HG03196 (cell line): ENCODE measurements around the gene RNF224.
"Not testable (repeated sequence)": the region's sequence is repeated elsewhere in the genome, so short reads cannot be mapped to it uniquely, and the experiment has no call there.

ENCODE experiments used
- ATAC-seq: cut with Tn5 transposase; IDR thresholded peaks from one replicate; pipeline ENCODE4 v1.9.1; 2021; ENCODE audit not compliant: unreplicated experiment

Gene RNF224

DNA sequence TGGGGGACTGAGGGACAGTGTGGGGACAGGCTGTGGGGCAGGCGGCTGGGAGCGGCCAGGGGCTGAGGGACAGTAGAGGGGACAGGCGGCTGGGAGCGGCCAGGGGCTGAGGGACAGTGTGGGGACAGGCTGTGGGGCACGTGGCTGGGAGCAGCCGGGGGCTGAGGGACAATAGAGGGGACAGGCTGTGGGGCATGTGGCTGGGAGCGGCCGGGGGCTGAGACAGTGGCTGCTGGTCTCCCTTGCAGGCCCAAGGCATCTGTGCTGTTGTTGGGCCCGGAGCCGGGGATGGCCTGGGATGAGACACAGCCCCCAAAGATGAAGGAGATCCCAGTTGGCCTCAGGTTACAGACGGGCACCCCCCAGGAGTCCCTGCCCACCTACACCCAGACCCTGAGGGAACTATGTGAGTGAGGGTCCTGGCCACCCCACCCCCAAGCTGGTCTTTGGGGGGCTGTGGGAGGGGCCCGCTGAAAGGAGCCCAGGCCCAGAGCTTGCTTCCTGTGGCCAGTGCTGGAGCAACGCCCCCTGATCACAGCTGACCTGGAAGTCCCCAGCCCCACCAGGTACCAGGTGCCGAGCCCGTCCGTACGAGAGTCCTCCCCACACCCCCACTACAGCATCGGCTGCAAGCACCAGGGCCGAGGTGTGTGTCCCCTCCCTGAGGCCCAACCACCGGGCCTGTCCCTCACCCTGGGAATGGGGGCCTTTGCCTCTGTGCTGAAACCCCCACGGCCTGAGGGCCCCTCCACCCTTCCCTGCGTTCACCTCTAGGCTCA, 24.4 kb downstream of the RNF224 start:
- no peak for ATAC-seq

DNA sequence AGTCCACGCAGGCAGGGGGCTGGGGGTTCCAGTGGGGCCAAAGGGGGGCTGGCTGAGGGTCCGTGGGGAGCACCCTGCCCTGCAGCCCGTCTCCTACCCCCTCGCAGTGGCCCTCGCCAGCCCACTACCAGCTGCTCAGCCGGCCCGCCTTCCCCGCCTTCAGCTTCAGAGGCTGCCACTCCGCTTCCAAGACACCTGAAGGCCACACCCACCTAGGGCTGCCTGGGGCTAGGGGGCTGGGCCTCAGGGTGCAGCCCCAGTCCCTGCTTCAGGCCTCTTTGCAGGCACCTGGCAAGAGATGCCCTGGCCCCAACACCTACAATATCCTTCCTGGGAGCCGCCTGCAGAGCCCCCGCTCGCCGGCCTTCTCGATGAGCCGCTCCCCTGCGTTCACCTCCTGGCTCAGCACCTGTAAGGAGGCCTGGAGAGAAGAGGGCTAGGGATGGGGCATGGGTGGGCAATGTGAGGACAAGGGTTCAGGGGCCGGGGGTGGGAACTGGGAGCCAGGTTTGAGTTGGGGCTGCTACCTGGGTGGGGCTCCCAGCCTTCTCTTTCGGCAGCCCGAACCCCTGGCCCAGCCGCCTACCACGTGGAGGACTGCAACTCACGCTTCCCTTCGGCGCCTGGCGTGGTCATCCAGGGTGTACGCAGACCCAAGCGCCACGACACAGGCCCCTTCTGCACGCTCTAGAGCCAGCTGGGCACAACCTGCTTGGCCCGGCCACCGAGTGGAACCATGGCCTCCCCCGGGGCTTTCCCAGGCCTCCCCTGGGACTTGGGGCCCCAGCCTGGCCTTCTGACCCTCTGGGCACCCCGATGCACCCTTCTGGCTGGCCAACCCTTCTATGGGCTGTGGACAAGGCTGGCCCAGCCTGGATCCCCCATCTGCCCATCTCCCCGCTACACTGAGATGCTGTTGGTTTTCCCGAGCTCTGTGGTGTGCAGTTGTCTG, 25.5 kb downstream of the RNF224 start:
- no peak for ATAC-seq

DNA sequence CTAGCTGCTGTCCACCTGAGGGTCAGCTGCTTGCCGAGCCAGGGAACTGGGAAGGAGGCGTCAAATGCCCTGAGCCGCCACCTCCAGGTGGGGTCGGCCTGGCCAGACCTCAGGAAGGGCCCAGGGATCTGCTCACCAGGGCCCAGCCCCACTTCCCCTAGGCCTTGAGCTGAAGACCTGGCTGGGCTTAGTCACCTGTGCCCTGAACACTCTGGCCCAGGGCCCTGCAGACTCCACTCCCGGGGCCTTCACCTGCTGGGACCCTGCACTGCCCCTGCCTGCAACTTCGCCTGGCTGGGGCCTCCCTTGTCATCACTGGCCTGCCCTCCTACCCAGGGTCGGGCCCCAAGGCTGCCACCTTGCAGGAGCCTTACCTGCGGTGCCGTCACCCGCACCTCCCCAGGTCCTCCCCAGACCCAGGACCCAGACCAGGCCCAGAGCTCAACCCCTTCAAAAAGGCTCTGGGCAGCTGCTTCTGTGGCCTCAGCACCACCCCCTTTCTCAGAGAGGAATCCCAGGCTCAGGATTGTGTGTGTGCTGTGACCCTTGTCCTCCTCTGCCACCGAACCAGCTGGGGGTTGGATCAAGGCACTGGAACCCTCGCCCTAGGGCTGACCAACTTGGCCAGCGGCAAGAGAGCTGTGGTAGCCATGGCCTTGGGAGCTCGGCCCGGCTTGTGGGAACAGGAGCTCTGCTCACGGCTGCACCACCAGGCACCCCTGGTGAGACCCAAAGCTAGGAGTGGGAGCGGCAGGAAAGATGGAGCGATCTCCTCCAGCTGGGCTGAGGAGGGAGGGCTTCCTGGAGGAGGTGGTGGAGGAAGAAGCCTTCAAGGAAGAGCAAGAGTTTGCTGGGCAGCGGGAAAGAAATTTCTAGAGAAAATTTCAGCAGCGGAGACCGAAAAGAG, 26.7 kb downstream of the RNF224 start:
- ATAC-seq: no peak

DNA sequence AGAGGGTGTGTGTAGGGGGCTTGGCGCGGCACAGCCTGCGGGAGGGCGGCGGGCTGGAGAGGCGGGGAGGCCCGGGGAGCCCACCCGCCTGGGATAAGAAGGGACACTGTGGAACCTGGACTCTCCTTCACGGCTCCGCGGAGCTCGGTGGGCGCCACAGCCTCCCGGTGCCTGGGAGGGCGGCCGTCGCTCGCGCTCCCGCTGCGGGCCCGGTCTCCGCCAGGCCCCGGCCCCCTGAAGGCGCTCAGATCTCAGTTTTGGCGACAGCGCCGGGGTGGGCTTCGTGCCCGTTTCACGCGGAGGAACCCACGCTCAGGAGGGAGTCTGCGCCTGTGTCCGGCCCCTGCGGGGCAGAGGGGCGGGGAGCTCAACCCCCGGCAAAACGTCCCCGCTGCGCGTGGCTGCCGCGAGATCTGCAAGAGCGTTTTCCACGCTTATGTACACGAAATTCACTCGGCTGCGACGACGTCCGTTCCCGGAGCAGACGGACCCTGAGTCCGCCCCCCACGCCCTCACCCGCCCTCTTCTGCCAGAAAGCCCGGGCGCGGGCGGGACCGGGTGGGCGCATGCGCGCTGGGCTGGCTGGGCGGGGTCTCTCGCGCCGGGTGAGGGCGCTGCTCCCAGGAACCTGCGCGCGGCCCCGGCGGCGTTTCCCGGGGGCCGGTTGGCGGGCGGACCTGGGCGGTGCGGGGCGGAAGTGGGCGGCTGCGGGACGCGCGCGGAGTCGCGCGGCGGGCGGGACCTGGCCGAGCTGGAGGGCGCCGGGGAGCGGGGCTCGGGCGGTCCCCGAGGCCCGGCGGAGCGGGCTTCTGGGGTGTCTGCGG, 27.5 kb downstream of the RNF224 start, which contains the start of gene NELFB:
Gene NELFB (plus strand): TSS at position 704 of the 824 bp plus-strand sequence.
- ATAC-seq: peak; percentile 71

DNA sequence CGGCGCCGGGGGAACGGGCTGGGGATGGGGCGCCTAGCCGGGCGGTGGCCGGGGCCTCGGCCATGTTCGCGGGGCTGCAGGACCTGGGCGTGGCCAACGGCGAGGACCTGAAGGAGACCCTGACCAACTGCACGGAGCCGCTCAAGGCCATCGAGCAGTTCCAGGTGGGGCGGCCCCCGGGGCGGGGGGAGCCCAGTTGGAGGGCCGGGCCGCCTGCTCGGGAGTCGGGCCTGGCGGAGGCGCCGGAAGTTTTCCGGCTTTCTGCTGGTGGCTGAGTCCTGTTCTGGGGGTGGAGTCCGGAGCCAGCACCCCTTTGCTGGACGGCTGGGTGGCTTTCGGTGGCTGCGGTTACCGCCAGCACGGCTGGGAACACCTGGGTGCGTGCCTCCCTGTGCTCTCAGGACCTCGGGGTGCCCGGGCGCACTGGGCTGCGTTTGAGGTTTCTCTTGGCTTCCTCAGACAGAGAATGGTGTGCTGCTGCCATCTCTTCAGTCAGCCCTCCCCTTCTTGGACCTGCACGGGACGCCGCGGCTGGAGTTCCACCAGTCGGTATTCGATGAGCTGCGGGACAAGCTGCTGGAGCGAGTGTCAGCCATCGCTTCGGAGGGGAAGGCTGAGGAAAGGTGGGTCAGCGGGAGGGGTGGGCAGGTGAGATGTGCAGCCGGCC, 28.3 kb downstream of the RNF224 start:
- peak; percentile 20 for ATAC-seq

DNA sequence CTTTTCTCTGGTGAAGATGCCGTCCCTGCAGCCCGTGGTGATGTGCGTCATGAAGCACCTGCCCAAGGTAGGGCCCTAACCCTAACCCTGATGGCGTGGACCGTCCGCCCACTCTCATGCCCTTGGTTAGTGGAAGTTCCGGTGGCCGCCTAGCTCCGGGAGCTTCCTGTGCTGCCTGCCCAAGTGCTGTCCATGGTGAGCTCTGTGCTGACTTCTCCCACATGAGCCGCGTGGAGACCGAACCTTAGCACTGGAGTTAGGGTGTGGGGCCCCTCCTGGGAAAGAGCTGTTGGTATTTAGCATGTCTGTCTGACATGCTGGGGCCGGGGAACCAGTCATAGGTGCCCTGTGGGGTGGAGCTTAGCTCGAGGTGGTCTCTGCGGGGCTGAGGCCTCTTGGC, 29.1 kb downstream of the RNF224 start:
- ATAC-seq: no peak

DNA sequence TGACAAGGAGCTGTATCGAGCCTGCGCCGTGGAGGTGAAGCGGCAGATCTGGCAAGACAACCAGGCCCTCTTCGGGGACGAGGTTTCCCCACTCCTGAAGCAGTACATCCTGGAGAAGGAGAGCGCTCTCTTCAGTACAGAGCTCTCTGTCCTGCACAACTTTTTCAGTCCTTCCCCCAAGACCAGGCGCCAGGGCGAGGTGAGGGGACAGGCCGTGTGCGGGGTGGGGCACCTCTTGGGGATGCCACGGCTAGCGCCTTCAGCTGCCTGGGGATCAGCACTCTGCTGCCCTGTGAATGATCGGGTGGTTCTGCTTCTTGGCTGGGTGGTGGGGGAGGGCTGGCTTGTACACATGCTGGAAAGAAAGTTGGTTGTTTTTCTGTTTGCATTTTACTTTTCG, 29.6 kb downstream of the RNF224 start:
- no peak for ATAC-seq

DNA sequence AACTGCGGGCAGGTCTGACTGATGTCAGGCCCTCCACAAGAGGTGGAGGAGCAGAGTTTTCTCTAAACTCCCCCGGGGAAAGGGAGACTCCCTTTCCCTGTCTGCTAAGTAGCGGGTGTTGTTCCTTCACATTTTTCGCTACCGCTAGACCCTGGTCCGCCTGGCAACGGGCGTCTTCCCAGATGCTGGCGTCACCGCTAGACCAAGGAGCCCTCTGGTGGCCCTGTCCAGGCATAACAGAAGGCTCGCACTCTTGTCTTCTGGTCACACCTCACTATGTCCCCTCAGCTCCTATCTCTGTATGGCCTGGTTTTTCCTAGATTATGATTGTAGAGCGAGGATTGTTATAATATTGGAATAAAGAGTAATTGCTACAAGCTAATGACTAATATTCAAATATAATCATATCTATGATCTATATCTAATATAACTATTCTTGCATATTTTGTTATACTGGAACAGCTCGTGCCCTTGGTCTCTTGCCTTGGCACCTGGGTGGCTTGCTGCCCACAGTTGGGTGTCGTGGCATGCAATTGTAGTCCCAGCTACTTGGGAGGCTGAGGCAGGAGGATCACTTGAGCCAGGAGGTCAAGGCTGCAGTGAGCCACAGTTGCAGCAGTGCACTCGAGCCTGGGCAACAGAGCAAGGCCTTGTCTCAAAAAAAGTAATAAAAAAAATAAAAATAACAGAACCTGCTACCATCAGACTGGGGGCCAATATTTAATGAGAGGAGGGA, 35.0 kb downstream of the RNF224 start:
- not testable (repeated sequence) for ATAC-seq

DNA sequence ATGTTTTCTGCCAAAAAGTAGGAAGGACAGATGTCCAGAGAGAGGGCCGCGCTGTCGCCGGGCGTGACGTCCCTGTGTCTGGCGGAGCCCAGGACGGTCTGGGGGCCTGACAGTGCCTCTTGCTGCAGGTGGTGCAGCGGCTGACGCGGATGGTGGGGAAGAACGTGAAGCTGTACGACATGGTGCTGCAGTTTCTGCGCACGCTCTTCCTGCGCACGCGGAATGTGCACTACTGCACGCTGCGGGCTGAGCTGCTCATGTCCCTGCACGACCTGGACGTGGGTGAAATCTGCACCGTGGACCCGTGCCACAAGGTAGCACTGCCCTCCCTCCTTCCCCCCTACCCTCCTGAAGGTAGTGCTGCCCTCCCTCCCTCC, 35.6 kb downstream of the RNF224 start:
- ATAC-seq: no peak

DNA sequence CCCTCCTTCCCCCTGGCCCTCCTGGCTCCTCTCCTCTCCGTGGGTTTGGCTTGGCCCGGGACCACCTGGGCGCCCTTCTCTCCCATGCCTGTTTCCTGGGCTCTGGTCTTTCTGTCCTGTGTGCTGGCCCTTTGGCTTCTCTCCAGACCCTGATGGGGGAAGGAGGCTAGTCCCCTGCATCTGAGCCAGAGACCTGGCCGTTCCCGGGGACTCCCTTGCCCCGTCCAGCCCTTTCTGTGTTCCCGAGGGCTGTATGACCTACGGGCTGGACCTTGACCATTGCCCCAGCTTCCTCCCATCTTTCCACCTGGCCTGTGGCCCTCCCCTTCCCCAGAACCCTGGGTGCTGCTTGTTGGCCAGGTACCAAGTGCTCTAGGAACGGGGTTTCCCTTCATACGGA, 36.2 kb downstream of the RNF224 start:
- ATAC-seq: no peak

DNA sequence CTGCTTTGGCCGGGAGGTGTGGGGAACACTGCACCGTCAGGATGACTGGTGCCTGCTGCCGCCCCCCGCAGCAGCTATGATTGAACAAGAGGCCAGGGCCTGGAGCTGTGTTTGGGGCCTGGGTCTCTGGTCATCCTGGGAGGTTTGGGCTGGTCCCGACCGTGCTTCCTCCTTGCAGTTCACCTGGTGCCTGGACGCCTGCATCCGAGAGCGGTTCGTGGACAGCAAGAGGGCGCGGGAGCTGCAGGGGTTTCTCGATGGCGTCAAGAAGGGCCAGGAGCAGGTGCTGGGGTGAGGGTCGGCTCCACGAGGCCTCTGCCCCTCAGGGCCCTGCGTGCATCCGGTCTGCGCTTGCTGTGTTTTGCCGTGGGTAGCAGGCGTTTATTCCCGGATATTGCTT, 36.8 kb downstream of the RNF224 start:
- ATAC-seq: no peak

DNA sequence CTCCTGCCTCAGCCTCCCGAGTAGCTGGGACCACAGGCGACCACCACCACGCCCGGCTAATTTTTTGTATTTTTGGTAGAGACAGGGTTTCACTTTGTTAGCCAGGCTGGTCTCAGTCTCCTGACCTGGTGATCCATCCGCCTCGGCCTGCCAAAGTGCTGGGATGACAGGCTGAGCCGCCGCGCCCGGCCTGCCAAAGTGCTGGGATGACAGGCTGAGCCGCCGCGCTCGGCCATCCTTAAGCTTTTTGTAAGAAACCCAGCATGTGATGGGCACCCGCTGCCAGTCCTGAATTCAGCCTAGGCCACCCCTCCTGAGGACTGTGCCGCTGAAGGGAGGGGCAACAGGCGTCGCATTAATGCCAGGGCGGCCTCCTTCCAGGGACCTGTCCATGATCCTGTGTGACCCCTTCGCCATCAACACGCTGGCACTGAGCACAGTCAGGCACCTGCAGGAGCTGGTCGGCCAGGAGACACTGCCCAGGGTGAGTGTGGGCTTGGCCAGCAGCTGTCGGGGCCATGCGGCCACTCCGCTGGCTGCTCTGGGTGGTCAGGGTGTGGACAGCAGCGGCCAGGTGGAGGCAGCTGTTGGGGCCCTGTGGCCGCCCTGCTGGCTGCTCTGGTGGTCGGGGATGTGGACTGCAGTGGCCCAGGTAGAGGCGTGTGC, 38.3 kb downstream of the RNF224 start:
- ATAC-seq: no peak

DNA sequence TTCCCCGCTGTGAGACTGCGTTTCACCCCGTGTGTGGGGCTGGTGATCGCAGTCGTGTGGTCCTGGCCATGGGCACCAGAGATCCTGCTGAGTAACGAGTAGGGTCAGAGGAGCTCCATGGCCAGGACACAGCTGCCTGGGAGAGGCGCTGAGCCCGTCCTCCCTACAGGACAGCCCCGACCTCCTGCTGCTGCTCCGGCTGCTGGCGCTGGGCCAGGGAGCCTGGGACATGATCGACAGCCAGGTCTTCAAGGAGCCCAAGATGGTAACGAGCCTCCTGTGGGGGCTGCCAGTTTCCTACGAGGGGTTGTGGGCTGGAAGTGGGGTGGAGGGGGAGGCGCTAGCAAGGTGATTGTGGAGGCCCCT, 38.8 kb downstream of the RNF224 start:
- ATAC-seq: no peak

DNA sequence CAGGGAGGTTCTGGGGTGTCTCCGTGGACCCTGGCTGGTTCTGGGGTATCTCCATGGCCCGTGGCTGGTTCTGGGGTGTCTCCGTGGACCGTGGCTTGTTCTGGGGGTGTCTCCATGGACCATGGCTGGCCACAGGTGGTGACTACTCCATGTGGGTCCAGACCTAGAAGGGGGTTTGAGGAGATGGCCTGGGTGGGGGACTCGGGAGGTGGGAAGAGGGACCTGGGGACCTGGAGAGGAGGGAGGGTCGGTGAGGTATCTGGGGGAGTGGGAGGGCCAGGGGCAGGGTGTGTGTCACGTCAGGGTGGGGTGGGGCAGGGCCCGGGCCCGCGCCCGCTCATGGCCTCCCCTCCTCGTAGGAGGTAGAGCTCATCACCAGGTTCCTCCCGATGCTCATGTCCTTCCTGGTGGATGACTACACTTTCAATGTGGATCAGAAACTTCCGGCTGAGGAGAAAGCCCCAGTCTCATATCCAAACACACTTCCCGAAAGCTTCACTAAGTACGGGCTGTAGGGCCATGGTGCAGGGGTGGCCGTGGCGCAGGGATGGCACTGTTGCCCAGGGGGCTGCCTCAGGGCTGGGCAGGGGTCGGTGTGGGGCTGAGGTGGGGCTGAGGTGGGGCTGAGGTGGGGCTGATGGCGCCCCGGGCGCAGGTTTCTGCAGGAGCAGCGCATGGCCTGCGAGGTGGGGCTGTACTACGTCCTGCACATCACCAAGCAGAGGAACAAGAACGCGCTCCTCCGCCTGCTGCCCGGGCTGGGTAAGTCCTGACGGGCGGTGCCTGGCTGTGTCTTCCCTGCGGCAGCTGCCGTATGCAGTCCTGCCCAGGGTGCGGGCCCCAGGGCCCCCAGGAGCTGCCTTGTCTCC, 39.5 kb downstream of the RNF224 start:
- ATAC-seq: no peak

DNA sequence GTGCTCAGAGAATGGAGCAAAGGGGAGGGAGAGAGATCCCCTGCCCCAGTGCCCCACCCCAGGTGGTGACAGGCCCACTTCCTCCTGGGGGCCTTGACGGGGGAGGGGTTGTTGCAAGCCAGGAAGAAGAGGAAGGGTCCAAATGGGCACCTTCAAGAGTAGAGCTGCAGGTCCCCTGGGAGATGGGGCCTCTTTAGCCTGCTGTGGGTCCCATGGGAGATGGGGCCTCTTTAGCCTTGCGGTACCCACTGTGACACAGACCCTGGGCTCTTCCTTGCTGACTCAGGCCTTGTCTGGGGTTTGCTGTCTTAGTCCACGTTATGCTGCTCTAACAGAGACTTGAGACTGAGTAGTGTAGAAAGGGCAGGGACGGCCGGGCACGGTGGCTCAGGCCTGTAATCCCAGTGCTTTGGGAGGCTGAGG, 40.6 kb downstream of the RNF224 start:
- ATAC-seq: no peak

DNA sequence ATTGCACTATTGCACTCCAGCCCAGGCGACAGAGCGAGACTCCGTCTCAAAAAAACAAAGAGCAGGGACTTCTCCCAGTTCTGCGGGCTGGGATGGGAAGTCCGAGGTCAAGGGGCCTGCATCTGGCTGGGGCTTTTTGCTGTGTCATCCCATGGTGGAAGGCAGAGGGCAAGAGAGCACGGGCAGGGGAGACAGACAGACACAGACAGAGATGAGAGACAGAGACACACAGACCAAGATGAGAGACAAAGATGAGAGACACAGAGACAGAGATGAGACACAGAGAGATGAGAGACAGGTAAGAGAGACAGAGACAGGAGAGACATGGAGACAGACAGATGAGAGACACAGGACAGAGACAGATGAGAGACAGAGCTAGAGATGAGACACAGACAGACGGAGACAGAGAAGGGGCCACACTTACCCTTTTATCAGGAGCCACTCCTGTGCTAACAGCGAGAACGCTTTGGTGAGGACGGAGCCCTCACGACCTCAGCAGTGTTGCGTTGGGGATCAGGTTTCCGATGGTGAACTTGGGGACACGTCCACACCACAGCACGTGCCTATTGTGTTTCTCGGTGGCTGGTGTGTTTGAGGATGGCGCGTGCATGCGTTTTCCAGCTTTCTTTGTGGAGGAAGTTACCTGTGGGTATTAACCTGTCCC, 41.4 kb downstream of the RNF224 start:
- no peak for ATAC-seq

DNA sequence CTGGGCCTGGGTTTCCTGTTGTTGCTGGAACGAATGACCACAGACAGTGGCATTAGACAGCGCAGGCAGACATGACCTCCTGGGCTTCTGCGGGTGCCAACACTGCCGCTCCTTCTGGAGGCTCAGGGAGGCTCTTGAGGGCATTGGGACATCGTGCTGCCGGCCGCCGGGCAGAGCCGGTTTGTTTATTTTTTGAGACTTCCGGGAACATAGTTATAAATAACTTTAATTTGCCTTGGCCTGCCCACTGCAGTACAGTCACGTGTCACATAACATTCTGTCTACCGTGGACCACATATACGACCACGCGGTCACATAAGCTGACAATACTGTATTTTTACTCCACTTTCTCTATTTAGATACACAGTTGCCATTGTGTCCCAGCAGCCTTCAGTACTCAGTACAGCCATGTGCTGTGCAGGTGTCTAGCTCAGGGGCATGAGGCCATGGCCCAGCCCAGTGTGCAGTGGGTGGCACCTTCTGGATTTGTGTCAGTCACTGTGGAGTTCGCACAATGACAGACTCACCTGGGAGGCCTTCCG, 42.0 kb downstream of the RNF224 start:
- ATAC-seq: no peak
